K562 (cell line): ENCODE measurements around the gene EPS8. TPM values are rescaled to one million over a fixed set of nuclear protein-coding genes. Genes with fewer than 3 reads are reported as not detected.

Source experiments
- ATAC-seq: fragments of 200-7000 bp; cut with Tn5 transposase; 3 replicates; pipeline ENCODE4 v1.9.1; 2020; ENCODE audit warnings: moderate library complexity
- BruUV-seq: library from RNA; stranded (reverse); fragments of 400-500 nt; replicated peaks from 2 replicates; lab custom pipeline; 2021; lab: Mats Ljungman, UMichigan
- CTCF ChIA-PET: fragments of 300-600 bp; formaldehyde crosslinking; extraction: SDS; loops from one replicate; lab custom pipeline; 2021; ENCODE audit warnings: low intra/inter-chr PET ratio; lab: Yijun Ruan, JAX
- POLR2A ChIA-PET: fragments of 300-600, 350-650 bp; sonication (Branson Sonifier 250); formaldehyde crosslinking; extraction: SDS; loops from one replicate; lab custom pipeline; 2021; ENCODE audit warnings: antibody characterized with exemption, inconsistent platforms; lab: Yijun Ruan, JAX
- DNase-seq, 4 experiments: peaks; one replicate each; pipeline versions ENCODE4 v3.0.0 to v3.0.0-alpha.2; 2011 to 2018; ENCODE audit warnings: low spot score in 3 of 4, mixed read lengths in 3 of 4; ENCODE audit errors: extremely low read depth in 1 of 4
- FAIRE-seq: peaks from 2 replicates; lab custom pipeline; 2011; peaks lifted over from hg19 to GRCh38; lab: Jason Lieb, UNC
- H2AFZ ChIP-seq: 2 replicates; pipeline ENCODE4 v1.6.0; 2011; ENCODE audit warnings: low read depth, low read length, control low read depth, inconsistent platforms
- H3K27ac ChIP-seq: fragments of 200-600 bp; 3 replicates; pipeline ENCODE4 v1.8.0; 2011; ENCODE audit warnings: low read depth, mild to moderate bottlenecking, control low read depth, inconsistent platforms, low read length, moderate library complexity, mixed read lengths; ENCODE audit errors: extremely low read depth
- H3K27me3 ChIP-seq, 2 experiments: fragments of 300-600 bp in 1 of 2; 2 replicates in 1 of 2; 3 replicates in 1 of 2; pipeline versions ENCODE4 v1.6.0 to v1.8.0; 2011; ENCODE audit warnings: inconsistent platforms in 2 of 2, low read length in 2 of 2, mild to moderate bottlenecking in 1 of 2, mixed read lengths in 1 of 2, moderate library complexity in 1 of 2; ENCODE audit not compliant: control insufficient read depth in 2 of 2, insufficient read depth in 2 of 2
- H3K36me3 ChIP-seq: fragments of 300-600 bp; 3 replicates; pipeline ENCODE4 v1.8.0; 2011; ENCODE audit warnings: mild to moderate bottlenecking, low read length, inconsistent platforms; ENCODE audit not compliant: control insufficient read depth, insufficient read depth
- H3K4me1 ChIP-seq, 2 experiments: fragments of 200-600 bp in 1 of 2; replicated peaks in 1 of 2; 2 replicates in 1 of 2; 3 replicates in 1 of 2; pipeline versions ENCODE4 v1.5.1 to v1.8.0; 2011; ENCODE audit warnings: inconsistent platforms in 2 of 2, low read length in 2 of 2, mild to moderate bottlenecking in 1 of 2, mixed read lengths in 1 of 2, moderate library complexity in 1 of 2; ENCODE audit not compliant: control insufficient read depth in 2 of 2, insufficient read depth in 2 of 2
- H3K4me2 ChIP-seq: 2 replicates; pipeline ENCODE4 v1.6.1; 2011; ENCODE audit warnings: low read length, control low read depth, inconsistent platforms, mixed read lengths; ENCODE audit not compliant: insufficient read depth
- H3K4me3 ChIP-seq: fragments of 200-600 bp; sonication (generic), shearing (Covaris generic); 2 replicates; pipeline ENCODE4 v1.5.1; 2016; ENCODE audit warnings: control low read depth, inconsistent platforms
- H3K79me2 ChIP-seq: fragments of 200-600 bp; 3 replicates; pipeline ENCODE4 v1.8.0; 2011; ENCODE audit warnings: low read length, inconsistent platforms; ENCODE audit not compliant: control insufficient read depth, insufficient read depth
- H3K9ac ChIP-seq, 2 experiments: 2 replicates each; pipeline versions ENCODE4 v1.6.0 to v1.6.1; 2011; ENCODE audit warnings: low read depth in 2 of 2, low read length in 2 of 2, control low read depth in 1 of 2, inconsistent platforms in 1 of 2, mild to moderate bottlenecking in 1 of 2, mixed read lengths in 1 of 2; ENCODE audit not compliant: insufficient read depth in 1 of 2
- H3K9me1 ChIP-seq: one replicate; pipeline ENCODE4 v1.6.0; 2011; ENCODE audit warnings: inconsistent platforms, mild to moderate bottlenecking, low read length, moderate library complexity; ENCODE audit not compliant: control insufficient read depth, insufficient read depth
- H3K9me3 ChIP-seq: replicated peaks from 2 replicates; pipeline ENCODE4 v1.5.1; 2011; ENCODE audit warnings: low read depth, low read length, inconsistent platforms; ENCODE audit not compliant: control insufficient read depth, insufficient read depth
- H4K20me1 ChIP-seq: replicated peaks from 2 replicates; pipeline ENCODE4 v1.6.1; 2011; ENCODE audit warnings: low read length, inconsistent platforms, mixed read lengths; ENCODE audit not compliant: control insufficient read depth, insufficient read depth
- BHLHE40 ChIP-seq: IDR thresholded peaks from 2 replicates; pipeline ENCODE4 v1.6.1; 2011; ENCODE audit warnings: low read length, improper control_type of control experiment
- EZH2 ChIP-seq: IDR thresholded peaks from 2 replicates; pipeline ENCODE4 v1.6.1; 2012; ENCODE audit warnings: low read depth, mild to moderate bottlenecking, inconsistent platforms, low read length, borderline replicate concordance
- NRF1 ChIP-seq, 2 experiments: fragments of 450-650 bp; IDR thresholded peaks in 1 of 2; conservative IDR thresholded peaks in 1 of 2; 2 replicates each; pipeline ENCODE4 v1.6.1; 2014; ENCODE audit warnings: mild to moderate bottlenecking in 2 of 2
- ZC3H4 ChIP-seq: sonication (generic); formaldehyde crosslinking; IDR thresholded peaks from 2 replicates; pipeline ENCODE4 v1.9.0; 2021; ENCODE audit warnings: missing genetic modification reagents, borderline replicate concordance
- WGBS: fragments of 100-300 bp; shearing (Covaris generic); methylation state at CpG from one replicate; pipeline ENCODE4 v1.1.6; 2016; ENCODE audit warnings: low coverage, mixed read lengths; ENCODE audit not compliant: insufficient coverage; ENCODE audit errors: missing lambda C conversion rate; 5-methylcytosine and 5-hydroxymethylcytosine counted together
- in situ Hi-C: fragments of 300-500 bp; cut with MboI; formaldehyde crosslinking; loops from 4 replicates; pipeline ENCODE4 v1.15.0; 2018; ENCODE audit warnings: inconsistent platforms, mixed read lengths
- intact Hi-C: fragments of 100-400 bp; cut with micrococcal nuclease; formaldehyde crosslinking; loops from 2 replicates; pipeline ENCODE4 v1.14.2; 2022
- polyA plus RNA-seq, 8 experiments: library from polyadenylated mRNA; depleted of rRNA in 4 of 8; stranded (reverse) in 5 of 8; unstranded in 3 of 8; fragments of >200 nt; fragmentation: Nextera tagmentation in 2 of 8; fragmentation: Illumina TruSeq in 1 of 8; extraction: Ambion mirVana in 2 of 8; extraction: Trizol in 1 of 8; gene quantifications; 2 replicates each; pipeline versions ENCODE4 v1.2.1 to v1.2.3, GENCODE V29; 2011 to 2014; ENCODE audit warnings: inconsistent platforms in 1 of 8, missing spikeins in 1 of 8
- total RNA-seq, 7 experiments: library from RNA; depleted of rRNA in 6 of 7; stranded (reverse); fragments of >200 nt in 6 of 7; fragmentation: Illumina TruSeq in 2 of 7; extraction: Trizol in 2 of 7; gene quantifications; 2 replicates each; pipeline versions ENCODE4 v1.2.1 to v1.2.3, GENCODE V29; 2011 to 2021; ENCODE audit warnings: low replicate concordance in 1 of 7
- TF ChIP-seq, protein P1 (sequence below): fragments of 450-650 bp; conservative IDR thresholded peaks from 2 replicates; pipeline ENCODE4 v1.6.1; 2016; ENCODE audit warnings: missing genetic modification characterization, low read depth, mild to moderate bottlenecking, control low read depth, missing compliant biosample characterization

EPS8 gene
- total and polyA plus RNA-seq, 9 of the 15 experiments (the other 6 are each of a cell fraction or from before 2014, with no cell fraction given), result 0.10 to 1.9 (median 0.33) TPM

DNA sequence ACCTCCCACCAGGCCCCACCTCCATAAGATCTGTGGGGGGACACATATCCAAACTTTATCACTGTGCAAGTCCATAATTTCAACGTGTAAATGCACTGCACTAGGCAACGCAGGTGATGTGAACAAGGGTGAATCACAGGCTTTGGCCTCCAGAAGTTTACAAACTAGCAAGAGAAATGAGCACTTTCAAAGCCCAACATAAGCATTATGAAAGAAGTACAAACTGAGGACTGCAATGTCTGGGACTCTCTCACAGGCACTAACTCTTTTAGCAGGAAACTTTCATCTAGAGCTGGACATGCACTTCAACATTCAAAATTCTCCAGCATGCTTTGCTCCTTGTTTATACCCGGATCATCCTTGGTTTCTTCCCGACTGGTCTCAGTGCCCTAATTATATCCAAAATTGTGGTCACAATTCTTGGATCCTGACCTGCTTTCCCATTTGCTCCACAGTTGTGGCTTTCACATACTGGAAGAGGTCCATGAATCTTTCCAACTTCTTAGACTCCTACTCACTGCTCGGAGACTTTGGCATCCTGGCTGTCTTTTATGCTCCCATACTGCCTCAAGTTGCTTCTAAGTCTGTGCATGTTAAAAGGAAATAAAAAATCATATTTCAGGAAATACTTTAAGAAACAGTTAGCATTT is 48.1 kb upstream of the EPS8 start:
- Histone ChIP-seq H3K27me3 (no peaks in the 10 kb centered on the region), H3K36me3 (no peaks in the 10 kb centered on the region), H3K9me1 (no peaks in the 10 kb centered on the region), H4K20me1 (no peaks in the 10 kb centered on the region), H3K9me3 (no peaks in the 10 kb centered on the region), H3K4me1 (no peaks in the 10 kb centered on the region), H2AFZ (no peak overlapping the region), H3K4me2 (no peak overlapping the region), H3K79me2 (no peaks in the 10 kb centered on the region), H3K9ac (no peak overlapping the region), H3K4me3 (no peak overlapping the region)
- POLR2A ChIA-PET, result no interaction called here
- FAIRE-seq (no peak), DNase-seq (no peak), ATAC-seq (no peak)
- in situ Hi-C loops, result no loop called here
- CTCF ChIA-PET, result no interaction called here
- BruUV-seq, result no TSS peak
- 0% methylated on average over 5 of the region's 5 CpGs for WGBS
- intact Hi-C loops, result no loop called here
- TF ChIP-seq NRF1 (conservative IDR thresholded peaks at IDR 0.05 in 1 of 2, IDR thresholded peaks at IDR 0.05 in 1 of 2) (no peak), ZC3H4 (no peak), EZH2 (no peak), BHLHE40 (no peak)
- TF ChIP-seq, protein P1, sequence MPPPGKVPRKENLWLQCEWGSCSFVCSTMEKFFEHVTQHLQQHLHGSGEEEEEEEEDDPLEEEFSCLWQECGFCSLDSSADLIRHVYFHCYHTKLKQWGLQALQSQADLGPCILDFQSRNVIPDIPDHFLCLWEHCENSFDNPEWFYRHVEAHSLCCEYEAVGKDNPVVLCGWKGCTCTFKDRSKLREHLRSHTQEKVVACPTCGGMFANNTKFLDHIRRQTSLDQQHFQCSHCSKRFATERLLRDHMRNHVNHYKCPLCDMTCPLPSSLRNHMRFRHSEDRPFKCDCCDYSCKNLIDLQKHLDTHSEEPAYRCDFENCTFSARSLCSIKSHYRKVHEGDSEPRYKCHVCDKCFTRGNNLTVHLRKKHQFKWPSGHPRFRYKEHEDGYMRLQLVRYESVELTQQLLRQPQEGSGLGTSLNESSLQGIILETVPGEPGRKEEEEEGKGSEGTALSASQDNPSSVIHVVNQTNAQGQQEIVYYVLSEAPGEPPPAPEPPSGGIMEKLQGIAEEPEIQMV, result no peak
- TF ChIP-seq, all 486 proteins: peak for 0
- H3K27ac ChIP-seq, result no peak overlapping the region
